Tibial artery (tissue), 4 donors: ENCODE results near the gene ANKRD40CL.

Experiments used
- DNase-seq, 2 donors: peaks; one replicate each; pipeline ENCODE4 v3.0.0-alpha.2; 2019
- H3K27ac ChIP-seq, 2 donors: fragments of 200-600 bp; sonication (generic) in 1 of 2; 1 replicate in 1 of 2; 2 replicates in 1 of 2; pipeline ENCODE4 v1.5.1; 2018 to 2019; ENCODE audit warnings: mild to moderate bottlenecking in 1 of 2
- H3K27me3 ChIP-seq, 2 donors: fragments of 200-600 bp; sonication (generic) in 1 of 2; one replicate each; pipeline versions ENCODE4 v1.5.1 to v1.6.0; 2016 to 2019
- H3K36me3 ChIP-seq, 3 donors: fragments of 200-600 bp; sonication (generic) in 2 of 3; one replicate each; pipeline ENCODE4 v1.5.1; 2016 to 2019; ENCODE audit warnings: mild to moderate bottlenecking in 2 of 3
- H3K4me1 ChIP-seq, 4 donors: fragments of 200-600 bp; sonication (generic) in 2 of 4; 1 replicate in 3 of 4; 2 replicates in 1 of 4; pipeline ENCODE4 v1.5.1; 2016 to 2019
- H3K4me3 ChIP-seq, 2 donors: fragments of 200-600 bp; sonication (generic) in 1 of 2; 1 replicate in 1 of 2; 2 replicates in 1 of 2; pipeline ENCODE4 v1.5.1; 2018 to 2019; ENCODE audit warnings: mild to moderate bottlenecking in 2 of 2
- H3K9me3 ChIP-seq, 3 donors: fragments of 200-600 bp; sonication (generic) in 1 of 3; one replicate each; pipeline ENCODE4 v1.5.1; 2016 to 2019
- intact Hi-C: fragments of 100-400 bp; cut with DNase I; formaldehyde crosslinking; loops from one replicate; pipeline ENCODE4 v1.15.0; 2023; ENCODE audit warnings: low total_unique reads
- TF ChIP-seq, protein P1 (sequence below), 2 experiments: fragments of 200-600 bp in 1 of 2; fragments of 450-650 bp in 1 of 2; IDR thresholded peaks; one replicate each; pipeline ENCODE4 v1.5.1; 2017 to 2019; ENCODE audit warnings: antibody characterized with exemption in 2 of 2, mild to moderate bottlenecking in 1 of 2, moderate library complexity in 1 of 2

The ANKRD40CL gene, protein sequence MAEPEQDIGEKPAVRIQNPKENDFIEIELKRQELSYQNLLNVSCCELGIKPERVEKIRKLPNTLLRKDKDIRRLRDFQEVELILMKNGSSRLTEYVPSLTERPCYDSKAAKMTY

DNA sequence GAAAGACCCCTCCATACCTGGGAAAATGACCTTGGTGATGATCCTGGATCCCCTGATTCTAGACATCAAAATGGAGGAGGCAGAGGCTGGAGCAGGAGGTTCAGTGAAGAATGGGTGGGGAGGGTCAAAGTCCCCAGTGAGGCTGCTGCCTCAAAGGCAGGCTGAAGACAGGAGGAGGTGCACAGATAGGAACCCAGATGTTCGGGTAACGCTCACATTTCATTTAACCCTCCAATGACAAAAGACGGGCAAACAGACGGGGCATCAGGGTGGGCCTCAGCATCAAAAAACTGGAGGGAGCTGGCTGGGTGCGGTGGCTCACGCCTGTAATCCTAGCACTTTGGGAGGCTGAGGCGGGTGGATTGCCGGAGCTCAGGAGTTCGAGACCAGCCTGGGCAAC lies at the start of gene ANKRD40CL:
ANKRD40CL (minus strand) TSS at position 73 of the 400 bp plus-strand sequence. CDS start 605 bp downstream, outside the sequence.
- intact Hi-C loops, result no loop called here
- TF ChIP-seq, protein P1, sequence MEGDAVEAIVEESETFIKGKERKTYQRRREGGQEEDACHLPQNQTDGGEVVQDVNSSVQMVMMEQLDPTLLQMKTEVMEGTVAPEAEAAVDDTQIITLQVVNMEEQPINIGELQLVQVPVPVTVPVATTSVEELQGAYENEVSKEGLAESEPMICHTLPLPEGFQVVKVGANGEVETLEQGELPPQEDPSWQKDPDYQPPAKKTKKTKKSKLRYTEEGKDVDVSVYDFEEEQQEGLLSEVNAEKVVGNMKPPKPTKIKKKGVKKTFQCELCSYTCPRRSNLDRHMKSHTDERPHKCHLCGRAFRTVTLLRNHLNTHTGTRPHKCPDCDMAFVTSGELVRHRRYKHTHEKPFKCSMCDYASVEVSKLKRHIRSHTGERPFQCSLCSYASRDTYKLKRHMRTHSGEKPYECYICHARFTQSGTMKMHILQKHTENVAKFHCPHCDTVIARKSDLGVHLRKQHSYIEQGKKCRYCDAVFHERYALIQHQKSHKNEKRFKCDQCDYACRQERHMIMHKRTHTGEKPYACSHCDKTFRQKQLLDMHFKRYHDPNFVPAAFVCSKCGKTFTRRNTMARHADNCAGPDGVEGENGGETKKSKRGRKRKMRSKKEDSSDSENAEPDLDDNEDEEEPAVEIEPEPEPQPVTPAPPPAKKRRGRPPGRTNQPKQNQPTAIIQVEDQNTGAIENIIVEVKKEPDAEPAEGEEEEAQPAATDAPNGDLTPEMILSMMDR (IDR thresholded peaks at IDR 0.05), result no peak
- Histone ChIP-seq H3K9me3 (no peaks in the 10 kb centered on the region), H3K27ac (no peak within 1 kb of the TSS), H3K4me3 (no peak within 1 kb of the TSS), H3K36me3 (no peaks in the 10 kb centered on the region), H3K4me1 (peaks cover 0 to 26% (median 18%) of the 10 kb centered on the region in 4 donors), H3K27me3 (no peaks in the 10 kb centered on the region)
- no peak for DNase-seq

GRCh38 chr17:50816271-50816670 lies 49.0 kb upstream of the ANKRD40CL start:
- Histone ChIP-seq H3K4me3 (no peak overlapping the region), H3K4me1 (peaks cover 0 to 8% (median 3%) of the 10 kb centered on the region in 4 donors), H3K36me3 (no peaks in the 10 kb centered on the region), H3K27me3 (peaks cover 0 to 18% of the 10 kb centered on the region in 2 donors), H3K27ac (no peak overlapping the region), H3K9me3 (no peaks in the 10 kb centered on the region)
- TF ChIP-seq, protein P1 (IDR thresholded peaks at IDR 0.05), result no peak
- intact Hi-C loops, result no loop called here
- DNase-seq, result no peak

DNA sequence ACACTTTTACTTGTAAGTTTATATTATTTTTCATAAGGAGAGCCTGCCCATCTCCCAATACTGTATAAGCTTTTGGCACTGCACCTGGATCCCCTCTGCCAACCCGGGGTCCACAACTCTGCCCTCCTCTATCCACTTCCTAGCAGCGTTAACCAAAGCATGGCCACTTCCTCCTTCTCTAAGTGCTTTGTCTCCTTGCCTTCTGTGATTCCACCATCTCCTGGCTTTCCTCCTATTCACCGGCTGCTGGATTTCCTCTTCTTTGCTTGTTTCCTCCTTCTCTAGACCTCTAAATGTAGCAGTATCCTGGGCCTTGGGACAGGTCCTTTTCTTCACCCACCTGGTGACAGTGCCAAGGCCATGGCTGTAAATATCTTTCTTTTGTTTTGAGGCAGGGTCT lies 48.1 kb upstream of the ANKRD40CL start:
- TF ChIP-seq, protein P1 (IDR thresholded peaks at IDR 0.05), result no peak
- H3K4me1 ChIP-seq, result peaks cover 0 to 8% (median 3%) of the 10 kb centered on the region in 4 donors
- intact Hi-C loops, result no loop called here
- H3K4me3 ChIP-seq, result no peak overlapping the region
- DNase-seq, result no peak
- no peaks in the 10 kb centered on the region for H3K36me3 ChIP-seq
- peaks cover 0 to 18% of the 10 kb centered on the region in 2 donors for H3K27me3 ChIP-seq
- H3K27ac ChIP-seq, result no peak overlapping the region
- H3K9me3 ChIP-seq, result no peaks in the 10 kb centered on the region

- H3K4me3 ChIP-seq, result no peak overlapping the region
- H3K27ac ChIP-seq, result no peak overlapping the region
- H3K36me3 ChIP-seq, result no peaks in the 10 kb centered on the region
- H3K4me1 ChIP-seq, result peaks cover 0 to 8% (median 3%) of the 10 kb centered on the region in 4 donors
- no peaks in the 10 kb centered on the region for H3K9me3 ChIP-seq
- TF ChIP-seq, protein P1 (IDR thresholded peaks at IDR 0.05), result no peak
- intact Hi-C loops, result no loop called here
- peaks cover 0 to 11% of the 10 kb centered on the region in 2 donors for H3K27me3 ChIP-seq
- DNase-seq, result no peak
Measured at GRCh38 chr17:50813583-50813982, 46.3 kb upstream of the ANKRD40CL start.

DNA sequence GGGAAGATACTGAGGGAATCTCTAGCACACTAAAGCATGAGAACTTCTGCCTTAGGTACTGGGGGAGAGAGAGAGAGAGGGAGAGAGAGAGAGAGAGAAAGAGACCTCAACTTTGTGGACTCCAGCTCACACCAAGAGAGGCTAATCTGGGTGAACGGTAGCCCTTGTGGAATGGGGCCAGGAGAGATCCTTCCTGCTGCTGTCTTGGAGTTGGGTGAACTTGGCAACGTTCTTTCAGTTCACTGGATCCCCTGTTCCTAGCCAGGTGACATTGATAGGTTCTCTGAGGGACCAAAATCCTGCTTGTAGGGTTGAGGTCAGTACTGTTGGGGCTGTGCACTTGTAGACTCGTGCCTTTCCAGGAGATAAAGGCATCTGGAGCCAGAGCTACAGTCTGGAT lies 41.6 kb upstream of the ANKRD40CL start:
- intact Hi-C loops, result no loop called here
- H3K4me1 ChIP-seq, result peaks cover 0 to 10% (median 4%) of the 10 kb centered on the region in 4 donors
- no peaks in the 10 kb centered on the region for H3K27me3 ChIP-seq
- no peak overlapping the region for H3K4me3 ChIP-seq
- H3K27ac ChIP-seq, result no peak overlapping the region
- TF ChIP-seq, protein P1 (IDR thresholded peaks at IDR 0.05), result no peak
- H3K9me3 ChIP-seq, result no peaks in the 10 kb centered on the region
- DNase-seq, result no peak
- H3K36me3 ChIP-seq, result no peaks in the 10 kb centered on the region

DNA sequence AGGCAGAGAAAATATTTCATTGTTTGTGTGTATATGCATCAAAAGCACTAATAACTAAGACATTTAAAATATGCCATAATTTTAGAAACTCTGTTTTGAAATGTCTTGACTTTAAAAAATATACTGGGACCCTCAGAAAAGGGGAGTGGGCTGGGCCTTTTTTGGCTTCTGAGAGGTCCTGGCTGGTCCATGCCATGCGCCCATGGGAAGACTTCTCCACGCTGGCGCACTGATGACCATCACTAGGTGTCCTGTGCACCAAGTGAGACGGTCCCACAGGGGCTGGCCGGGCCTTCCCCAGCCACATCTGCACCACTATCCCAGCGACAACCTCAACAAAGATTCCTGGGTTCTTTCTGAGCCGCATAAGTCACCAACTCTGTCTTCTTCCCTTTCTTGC lies 41.1 kb upstream of the ANKRD40CL start:
- no peak overlapping the region for H3K4me3 ChIP-seq
- TF ChIP-seq, protein P1 (IDR thresholded peaks at IDR 0.05), result no peak
- H3K36me3 ChIP-seq, result no peaks in the 10 kb centered on the region
- no peak overlapping the region for H3K27ac ChIP-seq
- peaks cover 0 to 10% (median 4%) of the 10 kb centered on the region in 4 donors for H3K4me1 ChIP-seq
- no peak for DNase-seq
- no peaks in the 10 kb centered on the region for H3K27me3 ChIP-seq
- intact Hi-C loops, result no loop called here
- no peaks in the 10 kb centered on the region for H3K9me3 ChIP-seq
